Esophagus muscularis mucosa (tissue), 3 donors: ENCODE data around the gene TANC1.

Source experiments
- POLR2A ChIP-seq: fragments of 450-650 bp; IDR thresholded peaks from one replicate; pipeline ENCODE4 v1.6.1; 2017; ENCODE audit warnings: antibody characterized with exemption, moderate library complexity, mild to moderate bottlenecking, low read depth
- POLR2AphosphoS5 ChIP-seq, 2 donors: sonication (generic); formaldehyde crosslinking; IDR thresholded peaks; one replicate each; pipeline ENCODE4 v1.6.1; 2017; ENCODE audit warnings: antibody characterized with exemption in 2 of 2
- TF ChIP-seq, protein P1 (sequence below), 3 experiments: fragments of 200-600 bp in 2 of 3; fragments of 450-650 bp in 1 of 3; sonication (generic) in 2 of 3; IDR thresholded peaks; one replicate each; pipeline ENCODE4 v1.5.1; 2017 to 2019; ENCODE audit warnings: antibody characterized with exemption in 3 of 3, mild to moderate bottlenecking in 2 of 3, moderate library complexity in 1 of 3

DNA sequence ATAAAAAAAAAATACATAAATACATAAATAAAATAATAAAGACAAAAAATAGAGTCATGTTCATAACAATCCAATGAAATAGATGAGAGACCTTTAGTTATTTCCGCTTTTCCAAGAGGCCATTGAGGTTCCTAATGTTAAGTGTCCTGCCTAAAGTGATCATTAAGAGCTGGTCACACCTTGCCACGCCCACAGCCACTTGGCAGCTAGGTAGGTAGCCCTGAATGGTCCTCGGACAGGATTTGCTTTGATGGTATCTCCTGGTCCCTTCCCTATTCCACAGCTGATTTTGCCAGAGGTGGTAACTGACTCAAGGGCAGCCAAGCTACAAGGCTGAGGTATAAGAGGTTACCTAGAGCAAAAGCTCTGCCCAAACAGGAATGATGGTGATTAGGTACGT lies 24.5 kb upstream of the TANC1 start:
- TF ChIP-seq, protein P1, sequence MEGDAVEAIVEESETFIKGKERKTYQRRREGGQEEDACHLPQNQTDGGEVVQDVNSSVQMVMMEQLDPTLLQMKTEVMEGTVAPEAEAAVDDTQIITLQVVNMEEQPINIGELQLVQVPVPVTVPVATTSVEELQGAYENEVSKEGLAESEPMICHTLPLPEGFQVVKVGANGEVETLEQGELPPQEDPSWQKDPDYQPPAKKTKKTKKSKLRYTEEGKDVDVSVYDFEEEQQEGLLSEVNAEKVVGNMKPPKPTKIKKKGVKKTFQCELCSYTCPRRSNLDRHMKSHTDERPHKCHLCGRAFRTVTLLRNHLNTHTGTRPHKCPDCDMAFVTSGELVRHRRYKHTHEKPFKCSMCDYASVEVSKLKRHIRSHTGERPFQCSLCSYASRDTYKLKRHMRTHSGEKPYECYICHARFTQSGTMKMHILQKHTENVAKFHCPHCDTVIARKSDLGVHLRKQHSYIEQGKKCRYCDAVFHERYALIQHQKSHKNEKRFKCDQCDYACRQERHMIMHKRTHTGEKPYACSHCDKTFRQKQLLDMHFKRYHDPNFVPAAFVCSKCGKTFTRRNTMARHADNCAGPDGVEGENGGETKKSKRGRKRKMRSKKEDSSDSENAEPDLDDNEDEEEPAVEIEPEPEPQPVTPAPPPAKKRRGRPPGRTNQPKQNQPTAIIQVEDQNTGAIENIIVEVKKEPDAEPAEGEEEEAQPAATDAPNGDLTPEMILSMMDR (IDR thresholded peaks at IDR 0.05): no peak
- no peak for TF ChIP-seq POLR2AphosphoS5 (IDR thresholded peaks at IDR 0.05)
- TF ChIP-seq POLR2A: no peak
